ENCODE measurements around the gene SORL1.

SORL1 gene

GRCh38 chr11:121456151-121456550 is 4.0 kb downstream of the SORL1 start:
- peak overlapping the region; percentile 97 for H3K4me3 ChIP-seq (ENCODE audit: low read depth, low read length, poor library complexity, severe bottlenecking)
- peak overlapping the region; percentile 97 for H3K4me2 ChIP-seq (ENCODE audit: low read length)
- H3K79me2 ChIP-seq (ENCODE audit: insufficient read depth, low read length): peaks cover 83% of the 10 kb centered on the region
- no peaks in the 10 kb centered on the region for H3K9me2 ChIP-seq (ENCODE audit: low read depth, low read length)
- no peaks in the 10 kb centered on the region for H4K20me1 ChIP-seq (ENCODE audit: insufficient read depth, low read length)
- H3K36me3 ChIP-seq (ENCODE audit: insufficient read depth, low read length): peaks cover 39% of the 10 kb centered on the region; the same call in 1 of the 2 replicates
- H2AFZ ChIP-seq (ENCODE audit: low read length): no peak overlapping the region
- no peaks in the 10 kb centered on the region for H3F3A ChIP-seq (ENCODE audit: insufficient read depth, low read length)
- no peaks in the 10 kb centered on the region for H3K9me3 ChIP-seq (ENCODE audit: low read length)
- TF ChIP-seq CTCF (IDR thresholded peaks at IDR 0.05; ENCODE audit: low read length) (no peak), EZH2 (IDR thresholded peaks at IDR 0.05; ENCODE audit: borderline replicate concordance, low read length) (no peak)
- H3K27ac ChIP-seq (ENCODE audit: low read depth, low read length, poor library complexity, severe bottlenecking): peak overlapping the region; percentile 91
- peaks cover 84% of the 10 kb centered on the region for H3K4me1 ChIP-seq (ENCODE audit: insufficient read depth, low read length, severe bottlenecking)
- H3K27me3 ChIP-seq (ENCODE audit: insufficient read depth, low read length): no peaks in the 10 kb centered on the region
- H3K9ac ChIP-seq (ENCODE audit: low read length): peak overlapping the region; percentile 97; the same call in 1 of the 2 replicates

GRCh38 chr11:121456816-121457431 is 4.8 kb downstream of the SORL1 start:
- TF ChIP-seq CTCF (IDR thresholded peaks at IDR 0.05; ENCODE audit: low read length) (no peak), EZH2 (IDR thresholded peaks at IDR 0.05; ENCODE audit: borderline replicate concordance, low read length) (no peak)
- H4K20me1 ChIP-seq (ENCODE audit: insufficient read depth, low read length): no peaks in the 10 kb centered on the region
- peak overlapping the region; percentile 97 for H3K4me2 ChIP-seq (ENCODE audit: low read length)
- peak overlapping the region; percentile 91 for H3K27ac ChIP-seq (ENCODE audit: low read depth, low read length, poor library complexity, severe bottlenecking)
- no peaks in the 10 kb centered on the region for H3K9me3 ChIP-seq (ENCODE audit: low read length)
- peak overlapping the region; percentile 97 for H3K4me3 ChIP-seq (ENCODE audit: low read depth, low read length, poor library complexity, severe bottlenecking)
- H3K9ac ChIP-seq (ENCODE audit: low read length): peak overlapping the region; percentile 52; the same call in 1 of the 2 replicates
- H3K9me2 ChIP-seq (ENCODE audit: low read depth, low read length): no peaks in the 10 kb centered on the region
- no peak overlapping the region for H2AFZ ChIP-seq (ENCODE audit: low read length)
- H3K79me2 ChIP-seq (ENCODE audit: insufficient read depth, low read length): peaks cover 91% of the 10 kb centered on the region
- H3K27me3 ChIP-seq (ENCODE audit: insufficient read depth, low read length): no peaks in the 10 kb centered on the region
- no peaks in the 10 kb centered on the region for H3F3A ChIP-seq (ENCODE audit: insufficient read depth, low read length)
- peaks cover 85% of the 10 kb centered on the region for H3K4me1 ChIP-seq (ENCODE audit: insufficient read depth, low read length, severe bottlenecking)
- peaks cover 39% of the 10 kb centered on the region; the same call in 1 of the 2 replicates for H3K36me3 ChIP-seq (ENCODE audit: insufficient read depth, low read length)

GRCh38 chr11:121458551-121458950 is 6.4 kb downstream of the SORL1 start:
- peak overlapping the region; percentile 97 for H3K4me2 ChIP-seq (ENCODE audit: low read length)

More at GRCh38 chr11:121458551-121458950, 6.4 kb downstream of the SORL1 start:
- H3K9me3 ChIP-seq (ENCODE audit: low read length): no peaks in the 10 kb centered on the region
- no peaks in the 10 kb centered on the region for H4K20me1 ChIP-seq (ENCODE audit: insufficient read depth, low read length)
- H3K36me3 ChIP-seq (ENCODE audit: insufficient read depth, low read length): peaks cover 38% of the 10 kb centered on the region; the same call in 1 of the 2 replicates
- no peak overlapping the region for H2AFZ ChIP-seq (ENCODE audit: low read length)
- peak overlapping the region; percentile 91 for H3K27ac ChIP-seq (ENCODE audit: low read depth, low read length, poor library complexity, severe bottlenecking)
- no peaks in the 10 kb centered on the region for H3F3A ChIP-seq (ENCODE audit: insufficient read depth, low read length)
- H3K9ac ChIP-seq (ENCODE audit: low read length): peak overlapping the region; percentile 39; the same call in 1 of the 2 replicates
- TF ChIP-seq EZH2 (IDR thresholded peaks at IDR 0.05; ENCODE audit: borderline replicate concordance, low read length) (no peak), CTCF (IDR thresholded peaks at IDR 0.05; ENCODE audit: low read length) (no peak)
- no peaks in the 10 kb centered on the region for H3K27me3 ChIP-seq (ENCODE audit: insufficient read depth, low read length)
- H3K4me1 ChIP-seq (ENCODE audit: insufficient read depth, low read length, severe bottlenecking): peaks cover 100% of the 10 kb centered on the region
- peaks cover 94% of the 10 kb centered on the region for H3K79me2 ChIP-seq (ENCODE audit: insufficient read depth, low read length)
- peak overlapping the region; percentile 42 for H3K4me3 ChIP-seq (ENCODE audit: low read depth, low read length, poor library complexity, severe bottlenecking)
- no peaks in the 10 kb centered on the region for H3K9me2 ChIP-seq (ENCODE audit: low read depth, low read length)
